Activated CD8-positive, alpha-beta memory T cell treated with anti-CD3 and anti-CD28 coated beads, Interleukin-2, amount 50 U/mL, for 1 hour (primary cell): Measurements from ENCODE around the gene PCNX3.

Source experiments
- DNase-seq: peaks from one replicate; pipeline ENCODE4 v3.0.0-alpha.2; 2020; ENCODE audit errors: extremely low read depth

Gene PCNX3

DNA sequence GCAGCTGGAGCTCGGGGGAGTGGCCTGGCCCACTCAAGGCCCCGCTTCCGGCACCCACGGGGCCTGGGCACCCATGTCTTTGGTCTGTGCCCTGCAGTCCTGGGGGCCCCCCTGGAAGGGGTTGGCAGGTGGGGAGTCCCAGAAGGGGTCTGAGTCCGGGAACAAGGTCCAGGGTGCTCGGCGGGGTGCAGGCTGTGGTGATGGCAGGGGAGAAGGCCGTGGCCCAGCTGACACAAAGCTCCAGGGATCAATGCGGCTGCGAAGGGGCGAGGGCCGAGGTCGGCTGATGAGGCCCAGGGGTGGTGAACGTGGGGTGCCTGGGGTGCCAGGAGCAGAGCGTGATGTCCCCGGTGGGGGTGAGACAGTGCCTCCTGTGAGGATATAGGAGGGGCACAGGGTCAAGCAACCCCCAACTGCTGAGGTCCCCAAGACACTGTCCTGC, 17.3 kb upstream of the PCNX3 start:
- no peak for DNase-seq

DNA sequence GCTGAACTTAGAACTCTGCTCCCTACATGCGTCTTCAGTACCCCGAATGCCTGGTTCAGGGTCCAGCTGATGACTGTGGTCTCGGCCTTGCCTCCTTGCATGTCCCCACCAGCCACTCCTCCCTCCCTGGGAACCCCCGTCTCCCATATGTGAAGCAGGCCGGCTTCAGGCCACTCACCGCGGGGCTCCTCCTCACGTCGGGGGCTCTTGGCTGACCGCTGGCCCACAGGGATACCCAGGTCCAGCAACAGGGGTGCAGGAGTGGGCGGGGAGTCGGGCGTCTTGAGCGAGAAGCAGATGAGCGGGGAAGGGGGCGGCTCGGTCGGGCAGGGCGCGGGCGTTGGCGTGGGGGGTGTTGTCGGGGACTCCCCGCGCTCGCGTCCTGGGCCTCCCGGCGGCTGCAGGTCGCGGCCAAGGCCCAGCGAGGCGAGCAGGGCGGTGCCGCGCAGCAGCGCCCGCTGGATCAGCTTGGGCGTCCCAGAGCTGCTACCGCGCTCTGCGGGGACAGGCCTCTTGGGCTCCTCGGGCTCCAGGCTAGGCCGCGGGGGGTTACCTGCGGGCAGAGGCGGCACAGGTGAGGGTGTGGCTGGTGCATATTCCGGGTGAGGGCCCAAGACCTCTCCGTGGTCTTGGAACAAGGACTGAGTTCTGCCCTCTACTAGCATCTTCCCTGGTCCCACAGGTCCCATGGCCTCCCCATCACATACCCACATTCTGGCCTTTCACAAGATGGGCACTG, 16.2 kb upstream of the PCNX3 start:
- DNase-seq, result no peak

DNA sequence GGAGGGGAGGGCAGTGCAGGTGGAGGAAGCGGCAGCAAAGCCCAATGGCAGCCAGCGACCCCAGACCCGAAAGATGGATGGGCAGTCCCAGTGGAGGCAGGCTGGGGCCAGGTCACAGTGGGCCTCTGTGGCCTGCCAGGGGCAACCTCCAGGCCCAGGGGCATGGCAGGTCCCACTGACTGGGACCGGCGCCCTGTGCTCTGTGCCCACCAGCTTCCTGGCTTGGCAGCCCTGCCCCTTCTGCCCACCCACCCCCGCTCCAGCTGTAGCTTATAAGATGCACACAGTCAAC, 15.7 kb upstream of the PCNX3 start:
- DNase-seq, result no peak

DNA sequence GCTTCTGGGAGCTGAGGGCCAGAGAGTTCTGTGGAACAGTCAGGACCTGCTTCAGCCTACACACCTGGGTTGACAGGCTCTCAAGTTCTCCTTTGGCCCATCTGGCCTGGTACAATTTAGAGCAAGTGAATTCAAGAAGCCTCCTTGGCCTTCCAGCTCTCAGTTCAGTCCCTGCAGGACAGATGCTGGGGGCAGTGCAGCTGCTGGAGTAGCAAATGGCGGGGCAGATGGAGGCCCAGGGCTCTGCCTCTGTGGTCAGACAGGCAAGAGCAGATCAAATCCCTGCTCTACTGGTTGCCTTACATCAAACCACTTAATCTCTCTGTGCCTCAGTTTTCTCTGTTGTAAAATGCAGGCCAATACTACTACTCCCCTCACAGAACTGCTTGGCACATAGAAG, 11.3 kb upstream of the PCNX3 start:
- no peak for DNase-seq

DNA sequence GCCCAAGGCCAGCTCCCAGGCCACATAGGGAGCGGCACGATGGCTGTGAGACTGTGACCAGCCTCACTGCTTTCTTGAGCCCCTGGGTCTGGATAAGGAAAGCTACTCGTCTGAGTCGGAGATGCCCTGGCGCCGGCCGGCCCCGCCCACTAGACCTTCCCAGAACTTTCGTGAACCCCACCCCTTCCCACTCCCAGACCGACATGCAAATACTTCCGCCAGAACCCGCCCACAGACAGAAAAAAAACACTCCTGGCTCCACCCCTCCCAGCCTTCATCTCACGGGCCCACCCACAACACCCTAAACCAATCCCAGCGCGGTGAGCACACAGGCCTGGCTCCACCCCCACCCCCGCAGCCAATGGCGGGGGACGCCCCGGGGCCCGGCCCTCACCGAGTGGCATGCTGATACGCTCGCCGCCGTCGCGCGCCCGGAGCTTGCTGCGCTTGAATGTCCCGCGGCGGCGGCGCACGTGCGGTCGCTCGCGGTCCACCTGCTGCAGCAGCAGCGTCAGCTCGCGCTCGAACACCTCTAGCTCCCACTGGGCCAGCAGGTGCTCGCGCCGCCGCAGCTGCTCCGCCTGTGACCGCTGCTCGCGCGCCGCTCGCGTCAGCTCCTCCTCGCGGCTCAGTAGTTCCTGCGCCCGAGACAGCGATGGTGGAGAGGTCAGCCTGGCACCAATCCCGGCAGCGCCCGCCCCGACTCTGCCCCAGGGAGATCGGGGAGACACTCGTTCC, 8.5 kb upstream of the PCNX3 start:
- no peak for DNase-seq

DNA sequence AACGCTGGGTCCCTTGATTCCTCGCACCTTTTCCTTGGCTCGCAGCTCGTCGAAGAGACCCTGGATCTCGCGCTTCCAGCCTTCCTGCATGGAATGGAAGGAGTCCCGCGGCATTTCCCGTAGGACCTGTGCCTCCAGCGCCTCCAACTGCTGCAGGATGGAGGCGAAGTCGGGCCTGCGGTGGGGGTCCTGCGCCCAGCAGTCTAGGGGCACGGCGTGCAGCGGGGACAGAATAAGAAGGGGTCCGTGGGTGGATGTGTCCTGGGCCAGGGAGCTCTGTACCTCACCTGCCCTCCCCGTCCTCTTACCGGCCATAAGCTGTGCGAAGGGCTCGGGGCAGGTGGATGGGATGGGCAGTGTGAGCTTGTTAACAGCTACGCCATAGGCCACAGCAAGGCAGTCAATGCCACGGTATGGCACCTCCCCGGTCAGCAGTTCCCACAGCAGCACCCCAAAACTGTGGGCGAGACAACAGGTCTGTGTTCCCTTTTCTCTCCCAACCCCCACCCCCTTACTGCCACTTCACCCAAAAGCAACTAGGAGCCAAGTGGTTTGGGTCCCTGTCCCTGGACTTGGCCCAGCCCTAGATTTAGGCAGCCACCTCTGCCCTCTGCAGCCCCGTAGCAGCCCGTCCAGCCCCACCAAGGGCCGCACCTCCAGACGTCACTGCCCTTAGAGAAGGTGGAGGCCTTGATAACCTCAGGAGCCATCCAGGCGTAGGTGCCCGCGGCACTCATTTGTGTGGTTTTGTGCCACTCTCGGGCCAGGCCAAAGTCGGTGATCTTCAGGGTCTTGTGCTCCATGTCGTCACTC, 7.8 kb upstream of the PCNX3 start:
- no peak for DNase-seq

DNA sequence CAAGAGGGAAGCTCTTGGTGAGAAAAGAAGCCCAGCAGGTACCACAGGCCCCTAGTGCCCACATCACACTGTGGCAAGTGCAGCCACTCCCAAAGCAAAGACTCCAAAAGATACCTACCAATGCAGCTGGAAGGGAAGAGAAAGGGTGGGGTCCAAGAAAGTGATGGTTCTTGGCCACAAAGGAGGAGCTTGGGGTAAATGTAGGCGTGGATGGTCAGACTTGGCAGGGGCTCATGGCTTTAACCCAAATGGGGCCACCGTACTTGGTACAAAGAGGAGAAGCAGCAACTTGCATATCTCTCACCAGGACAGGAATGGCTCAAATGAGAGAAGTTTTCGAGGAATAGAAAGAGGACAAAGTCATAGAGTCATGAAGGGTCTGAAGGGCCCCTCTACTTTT, 6.3 kb upstream of the PCNX3 start:
- DNase-seq, result no peak

DNA sequence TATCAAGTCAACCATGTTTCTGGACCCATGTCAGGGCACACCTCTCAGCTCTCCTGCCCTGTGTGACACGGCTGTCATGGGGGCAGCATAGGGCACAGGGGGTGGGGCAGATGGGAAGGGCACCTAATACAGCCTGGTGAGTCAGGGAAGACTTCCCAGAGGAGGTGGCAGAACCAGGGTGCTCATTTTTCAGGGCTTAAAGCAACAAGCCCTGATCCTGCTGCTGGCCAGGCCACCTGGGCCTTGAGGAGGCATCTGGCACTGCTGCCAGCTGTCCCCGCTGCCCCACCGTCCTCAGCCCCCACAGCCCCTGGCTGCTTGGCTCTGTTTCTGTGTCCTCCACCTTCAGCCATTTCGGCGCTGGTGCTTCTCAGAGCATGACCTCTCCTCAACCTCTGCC, 5.9 kb upstream of the PCNX3 start:
- no peak for DNase-seq

DNA sequence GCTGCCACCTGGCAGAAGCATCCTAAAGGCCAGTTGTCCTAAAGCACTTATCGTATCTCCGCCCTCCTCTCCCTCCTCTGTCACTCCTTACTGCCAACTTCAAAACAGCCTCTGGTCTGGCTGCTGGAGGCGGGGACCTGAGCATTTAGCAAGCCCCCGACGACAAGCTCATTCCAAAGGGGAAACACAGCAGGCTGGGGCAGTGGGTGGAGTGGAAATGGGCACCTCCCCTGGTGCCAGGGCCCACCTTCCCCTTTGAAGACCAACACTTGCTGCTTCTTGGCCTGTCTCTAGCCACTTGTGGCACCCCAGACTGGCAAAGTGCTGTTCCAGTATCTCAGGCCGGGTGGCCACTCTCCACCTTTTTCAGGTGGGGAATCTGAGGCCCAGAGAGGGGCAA, 5.2 kb upstream of the PCNX3 start:
- no peak for DNase-seq

DNA sequence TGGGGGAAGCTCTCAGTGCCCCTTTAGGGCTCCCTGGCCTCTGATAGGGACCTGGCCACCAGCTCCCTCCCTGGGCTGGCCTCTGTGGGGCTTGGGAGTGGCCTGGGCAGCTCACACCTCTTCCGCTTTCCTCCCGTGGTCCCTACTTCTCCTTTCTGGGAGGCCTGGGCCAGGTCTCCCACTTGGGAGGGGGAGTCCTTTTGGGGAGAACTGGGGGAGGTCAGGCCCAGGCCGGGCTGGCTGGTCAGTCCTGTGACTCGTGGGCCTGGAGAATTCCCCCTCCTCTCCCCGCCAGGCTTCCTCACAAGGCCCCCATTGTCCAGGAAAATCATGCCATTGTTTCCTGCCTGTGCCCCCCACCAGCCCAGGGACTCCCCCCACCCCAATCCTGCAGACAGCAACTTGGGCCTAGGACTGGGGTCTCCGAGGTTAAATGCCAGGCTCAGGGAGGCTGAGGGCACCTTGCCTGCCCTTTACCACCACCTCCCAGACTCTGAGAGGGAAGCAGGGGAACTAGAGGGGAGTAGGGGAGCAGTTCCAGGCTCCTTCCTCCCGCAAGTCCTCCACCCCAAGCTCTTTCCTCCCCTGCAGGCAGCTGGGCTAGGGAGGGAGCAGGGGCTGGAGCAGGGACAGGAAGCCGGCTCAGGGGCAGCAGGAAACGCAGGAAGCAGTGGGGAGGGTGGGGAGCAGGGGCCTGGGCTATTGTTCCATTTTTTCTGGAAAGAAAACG, 4.4 kb upstream of the PCNX3 start:
- no peak for DNase-seq

DNA sequence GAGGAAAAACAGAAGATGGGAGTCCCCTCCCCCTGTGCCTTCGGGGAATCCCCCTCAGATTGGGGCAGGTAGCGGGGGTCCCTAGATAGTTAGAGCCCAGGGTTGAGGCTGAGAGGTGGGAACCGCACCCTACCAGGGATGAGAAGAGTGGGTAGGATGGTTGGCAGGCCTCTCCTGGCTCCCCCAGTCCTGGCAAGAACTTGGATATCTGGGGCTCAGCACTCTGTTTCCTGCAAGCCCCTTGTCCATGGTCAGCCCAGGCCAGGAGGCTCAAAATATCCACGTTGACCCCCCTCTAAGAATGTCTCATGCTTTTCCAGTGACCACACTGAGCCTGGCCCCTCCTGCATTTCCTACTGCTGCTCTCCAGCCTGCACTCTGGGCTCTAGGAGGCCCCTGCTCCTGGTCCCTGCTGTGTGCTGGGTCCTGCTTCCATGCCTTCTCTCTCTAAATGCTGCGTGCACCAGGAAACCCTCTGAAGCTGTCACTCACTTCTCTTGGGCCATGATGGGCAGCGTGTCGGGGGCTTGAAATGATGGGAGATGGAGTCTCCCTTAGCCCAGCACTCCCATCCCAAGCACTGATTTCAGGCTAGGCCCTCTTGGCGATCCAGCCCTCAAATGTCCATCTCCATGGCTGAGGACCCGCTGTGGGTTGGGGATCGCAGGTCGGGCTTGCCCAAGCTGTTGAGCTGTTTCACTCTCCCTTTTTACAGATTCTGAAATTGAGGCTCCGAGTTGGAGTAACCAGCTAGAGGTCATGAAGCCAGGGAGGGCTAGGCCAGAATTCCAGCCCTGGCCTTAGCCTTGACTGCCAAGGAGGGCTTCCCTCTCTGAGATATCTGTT, 3.6 kb upstream of the PCNX3 start:
- DNase-seq, result no peak

DNA sequence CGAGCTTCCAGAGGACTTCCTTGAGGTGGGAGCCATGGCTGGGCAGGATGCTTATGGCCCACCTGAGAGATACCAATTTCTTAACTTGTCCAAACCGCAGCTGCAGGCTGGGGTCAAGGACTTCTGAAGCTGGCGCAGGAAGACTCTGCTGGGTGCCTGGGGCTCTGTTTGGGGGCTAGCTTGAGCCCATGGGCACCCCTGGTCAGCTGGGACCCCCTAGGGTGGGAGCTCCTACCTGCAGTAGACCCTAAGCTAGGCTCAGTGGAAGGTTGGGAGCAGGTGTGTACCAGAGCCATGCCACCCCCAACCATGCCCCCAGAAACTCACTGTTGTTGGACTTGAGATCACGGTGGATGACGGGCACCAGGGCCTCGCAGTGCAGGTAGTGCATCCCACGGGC, 2.9 kb upstream of the PCNX3 start:
- DNase-seq, result no peak

DNA sequence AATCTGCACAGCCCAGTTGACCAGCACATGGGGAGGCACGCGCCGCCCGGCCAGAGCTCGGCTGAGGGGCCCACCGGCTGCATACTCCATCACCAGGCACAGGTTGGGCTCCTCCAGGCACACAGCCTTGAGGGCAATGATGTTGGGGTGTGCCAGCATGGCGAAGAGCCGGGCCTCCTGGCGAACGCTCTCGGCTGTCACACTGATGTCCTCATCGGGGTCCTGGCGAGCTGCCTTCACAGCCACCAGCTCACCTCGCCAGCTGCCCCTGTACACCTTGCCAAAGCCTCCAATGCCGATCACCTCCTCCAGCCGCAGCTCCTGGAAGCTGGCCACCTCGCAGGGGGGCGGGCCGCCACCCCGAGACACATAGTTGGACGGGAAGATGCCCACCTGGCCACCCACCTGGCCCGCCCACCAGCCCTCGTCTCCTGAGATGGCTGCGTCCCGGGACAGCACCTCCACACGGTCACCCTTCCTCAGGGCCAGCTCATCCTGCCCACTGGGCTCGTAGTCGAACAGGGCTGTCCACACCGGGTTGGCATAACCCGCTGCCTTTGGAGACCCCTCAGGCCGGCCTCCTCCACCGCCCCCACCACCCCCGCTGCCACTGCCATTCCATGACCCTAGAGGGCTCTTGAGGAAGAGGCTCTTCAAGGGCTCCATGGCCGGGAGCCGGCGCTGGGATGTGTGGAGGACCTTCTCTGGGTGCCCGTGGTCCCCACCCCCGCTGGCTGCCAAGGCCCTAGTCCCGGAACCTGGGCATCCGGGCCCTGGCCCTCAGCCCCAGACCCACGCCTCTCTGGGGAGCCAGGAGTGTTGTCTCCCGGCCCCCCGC, 2.3 kb upstream of the PCNX3 start:
- DNase-seq, result no peak

DNA sequence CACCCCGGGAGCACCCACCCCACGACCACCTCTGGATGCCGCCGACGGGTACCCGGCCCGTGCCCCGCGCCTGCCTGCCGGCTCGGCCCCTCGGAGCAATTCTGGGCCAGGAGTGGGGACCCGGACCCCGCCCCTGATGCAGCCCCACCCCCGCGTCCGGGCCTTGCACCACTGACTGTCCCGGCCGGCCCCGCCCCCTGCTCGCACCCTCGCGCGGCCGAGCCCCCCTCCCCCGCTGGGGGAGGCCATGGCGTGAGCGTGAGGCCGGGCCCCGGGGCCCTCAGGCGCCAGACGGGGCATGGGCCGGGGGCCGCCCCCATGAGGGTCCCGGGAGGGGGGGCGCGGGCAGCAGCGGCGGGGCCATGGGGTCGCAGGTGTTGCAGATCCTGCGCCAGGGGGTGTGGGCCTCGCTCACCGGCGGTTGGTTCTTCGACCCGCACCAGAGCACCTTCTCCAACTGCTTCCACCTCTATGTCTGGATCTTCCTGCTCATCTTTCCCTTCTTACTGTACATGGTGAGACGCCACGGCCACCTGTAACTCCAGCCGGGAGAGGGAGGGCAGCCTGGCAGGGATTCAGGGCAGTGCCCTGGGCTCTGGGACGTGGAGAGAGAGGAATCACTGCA, 486 bp downstream of the PCNX3 start:
- no peak for DNase-seq

DNA sequence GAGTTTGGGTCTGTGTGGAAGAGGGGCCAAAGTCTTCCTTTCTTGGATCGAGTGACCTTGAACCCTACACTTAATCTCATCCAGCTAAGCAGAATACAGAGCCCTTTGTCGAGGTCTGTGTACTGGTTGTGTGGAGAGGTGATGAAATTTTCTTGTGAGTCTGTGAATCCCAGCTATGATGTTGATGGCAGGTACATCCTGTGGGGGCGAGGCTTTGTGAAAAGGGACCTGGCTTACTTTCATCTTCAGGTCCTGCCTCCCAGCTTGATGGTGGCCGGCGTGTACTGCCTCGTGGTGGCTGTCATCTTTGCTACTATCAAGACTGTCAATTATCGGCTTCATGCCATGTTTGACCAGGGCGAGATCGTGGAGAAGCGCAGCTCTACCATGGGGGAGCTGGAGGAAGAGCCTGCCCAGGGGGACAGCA, 1.0 kb downstream of the PCNX3 start:
- DNase-seq, result no peak

DNA sequence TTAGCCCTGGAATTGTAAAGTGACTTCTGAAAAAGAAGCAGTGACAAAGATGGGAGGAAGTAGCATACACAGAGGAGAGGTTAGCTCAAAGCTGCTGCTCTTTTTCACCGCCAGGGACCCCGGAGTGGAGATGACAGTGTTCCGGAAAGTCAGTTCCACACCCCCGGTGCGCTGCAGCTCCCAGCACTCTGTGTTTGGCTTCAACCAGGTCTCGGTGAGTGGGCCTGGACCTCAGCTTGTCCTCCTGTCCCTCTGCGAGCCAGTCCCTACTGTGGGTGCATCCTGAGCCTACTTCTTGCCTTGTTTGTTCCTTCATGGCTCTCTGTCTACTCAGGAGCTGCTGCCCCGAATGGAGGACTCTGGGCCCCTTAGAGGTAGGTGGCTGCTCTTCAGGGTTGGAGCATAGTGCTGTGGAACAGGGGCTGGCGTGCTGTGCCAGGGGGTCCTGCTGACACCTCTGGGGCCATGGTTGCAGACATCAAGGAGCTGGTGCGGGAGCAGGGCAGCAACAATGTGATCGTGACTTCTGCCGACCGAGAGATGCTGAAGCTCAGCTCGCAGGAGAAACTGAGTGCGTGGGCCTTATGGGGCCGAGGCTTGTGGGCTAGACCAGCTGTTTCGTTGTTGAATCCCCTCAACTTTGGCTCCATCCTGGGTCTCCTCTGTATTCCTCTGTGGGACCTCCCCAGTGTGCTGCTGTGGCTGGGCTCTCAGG, 1.7 kb downstream of the PCNX3 start:
- DNase-seq, result no peak

DNA sequence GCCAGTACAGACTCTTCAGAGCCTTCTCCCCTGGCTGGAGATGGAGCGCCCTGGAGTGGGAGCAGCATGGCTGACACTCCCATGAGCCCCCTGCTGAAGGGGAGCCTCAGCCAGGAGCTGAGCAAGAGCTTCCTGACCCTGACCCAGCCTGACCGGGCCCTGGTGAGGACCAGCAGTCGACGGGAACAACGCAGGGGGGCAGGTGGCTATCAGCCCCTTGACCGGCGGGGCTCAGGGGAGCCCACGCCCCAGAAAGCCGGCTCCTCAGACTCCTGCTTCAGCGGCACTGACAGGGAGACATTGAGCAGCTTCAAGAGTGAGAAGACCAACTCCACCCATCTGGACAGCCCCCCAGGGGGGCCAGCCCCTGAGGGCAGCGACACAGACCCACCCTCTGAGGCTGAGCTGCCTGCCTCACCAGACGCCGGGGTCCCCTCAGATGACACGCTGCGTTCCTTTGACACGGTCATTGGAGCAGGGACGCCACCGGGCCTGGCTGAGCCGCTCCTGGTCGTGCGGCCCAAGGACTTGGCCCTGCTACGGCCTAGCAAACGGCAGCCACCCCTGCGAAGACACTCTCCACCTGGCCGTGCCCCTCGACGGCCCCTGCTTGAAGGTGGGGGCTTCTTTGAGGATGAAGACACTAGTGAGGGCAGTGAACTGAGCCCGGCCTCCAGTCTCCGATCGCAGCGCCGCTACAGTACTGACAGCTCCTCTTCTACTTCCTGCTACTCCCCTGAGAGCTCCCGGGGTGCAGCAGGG, 2.6 kb downstream of the PCNX3 start:
- no peak for DNase-seq

DNA sequence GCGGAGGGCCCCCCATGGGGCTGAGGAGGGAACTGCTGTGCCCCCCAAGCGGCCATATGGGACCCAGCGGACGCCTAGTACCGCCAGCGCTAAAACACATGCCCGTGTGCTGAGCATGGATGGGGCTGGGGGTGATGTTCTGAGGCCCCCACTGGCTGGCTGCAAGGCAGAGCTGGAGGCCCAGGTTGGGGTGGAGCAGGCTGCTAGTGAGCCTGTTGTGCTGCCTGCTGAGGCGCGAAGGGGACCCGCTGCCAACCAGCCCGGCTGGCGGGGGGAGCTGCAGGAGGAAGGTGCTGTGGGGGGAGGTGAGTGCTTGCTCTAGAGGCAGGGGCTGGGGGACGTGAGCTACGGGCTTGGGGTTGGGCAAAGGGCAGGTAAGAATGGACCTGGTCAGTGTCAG, 3.2 kb downstream of the PCNX3 start:
- DNase-seq, result no peak
